H1 (cell line): ENCODE measurements around the gene GRIK2. TPM values are rescaled to one million over a fixed set of nuclear protein-coding genes. Genes with fewer than 3 reads are reported as not detected.

ENCODE experiments used
- JUND ChIP-seq: IDR thresholded peaks from 2 replicates; pipeline ENCODE4 v1.6.1; 2011; ENCODE audit warnings: mild to moderate bottlenecking, improper control_type of control experiment, low read length
- KDM5A ChIP-seq: fragments of 200-600 bp; IDR thresholded peaks from 2 replicates; pipeline ENCODE4 v1.7.1; 2012; ENCODE audit warnings: mild to moderate bottlenecking, low read length, inconsistent platforms, mixed read lengths
- POLR2A ChIP-seq, 2 experiments: IDR thresholded peaks; 1 replicate in 1 of 2; 2 replicates in 1 of 2; pipeline ENCODE4 v1.6.1; 2011; ENCODE audit warnings: low read depth in 2 of 2, low read length in 2 of 2, mild to moderate bottlenecking in 2 of 2; ENCODE audit errors: control extremely low read depth in 1 of 2
- polyA plus RNA-seq, 7 experiments: library from polyadenylated mRNA; depleted of rRNA in 3 of 7; stranded (reverse) in 5 of 7; unstranded in 2 of 7; fragments of >200 nt in 5 of 7; fragments of 200-250 nt in 2 of 7; gene quantifications; 1 replicate in 5 of 7; 2 replicates in 1 of 7; 4 replicates in 1 of 7; pipeline versions ENCODE4 v1.2.1 to v1.2.3, GENCODE V29; 2011 to 2013; ENCODE audit warnings: missing spikeins in 2 of 7, mixed read lengths in 2 of 7
- total RNA-seq: library from RNA; stranded (reverse); fragmentation: NEBNext Ultra II Directional; extraction: Animal tissue kit (Norgen Biotek cat#: 25700); gene quantifications from 2 replicates; pipeline ENCODE4 v1.2.1, GENCODE V29; 2021

The GRIK2 gene
- total and polyA plus RNA-seq, 2 of the 8 experiments (the other 6 are each of a cell fraction or from before 2014, with no cell fraction given), result 1.8 to 2.2 TPM

- no peak for TF ChIP-seq POLR2A (IDR thresholded peaks at IDR 0.05; ENCODE audit: control extremely low read depth in 1 of 2, low read depth in 2 of 2, low read length in 2 of 2)
- TF ChIP-seq KDM5A, result no peak
- no peak for TF ChIP-seq JUND
These were observed 165.2 kb downstream of the GRIK2 start (continued) for GRCh38 chr6:101558712-101559111.
